Stimulated activated CD8-positive, alpha-beta memory T cell treated with anti-CD3 and anti-CD28 coated beads, Interleukin-15, amount 100 ng/mL, for 24 hours (primary cell): ENCODE data around the gene LINC01488.

Experiments used
- DNase-seq: peaks from one replicate; pipeline ENCODE4 v3.0.0-alpha.2; 2020; ENCODE audit warnings: low read depth

LINC01488 gene

DNA sequence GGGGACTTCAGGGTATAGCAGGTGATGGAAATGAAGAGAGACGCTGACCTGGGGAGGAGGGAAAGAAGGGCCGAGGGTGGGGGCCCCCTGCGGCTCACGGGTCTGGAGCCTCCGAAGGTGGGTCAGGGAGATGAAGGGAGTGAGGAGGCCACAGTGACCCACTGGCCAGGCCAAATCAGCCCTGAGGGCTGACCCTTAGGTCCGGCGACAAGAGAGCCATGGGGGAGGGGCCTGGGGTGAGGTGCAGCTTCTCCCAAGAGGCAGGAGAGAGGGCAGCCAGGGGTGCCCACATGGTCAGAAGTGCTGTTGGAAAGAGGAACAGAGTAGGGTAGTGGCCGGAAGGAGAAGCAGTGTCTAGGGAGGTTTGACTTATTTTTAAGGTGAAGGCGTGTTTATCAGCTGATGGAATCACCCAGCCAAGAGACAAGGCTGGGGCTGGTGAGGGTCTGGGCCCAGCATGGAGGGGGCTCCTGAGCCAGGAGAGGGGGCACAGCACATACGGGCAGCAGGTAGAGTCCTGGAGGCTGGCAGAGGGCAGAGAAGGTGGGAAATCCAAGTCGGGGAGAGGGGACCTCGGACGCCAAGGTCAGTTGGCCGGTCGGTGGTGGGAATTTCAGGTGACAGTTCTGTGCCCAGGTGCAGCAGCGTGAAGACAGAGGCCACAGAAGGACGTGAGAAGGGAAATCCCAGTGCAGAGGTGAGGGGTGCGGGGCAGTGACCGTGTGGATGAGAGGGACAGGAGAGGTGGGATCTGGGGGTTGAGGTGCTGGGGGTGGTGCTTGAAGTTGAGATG is 49.0 kb downstream of the LINC01488 start:
- no peak for DNase-seq

DNA sequence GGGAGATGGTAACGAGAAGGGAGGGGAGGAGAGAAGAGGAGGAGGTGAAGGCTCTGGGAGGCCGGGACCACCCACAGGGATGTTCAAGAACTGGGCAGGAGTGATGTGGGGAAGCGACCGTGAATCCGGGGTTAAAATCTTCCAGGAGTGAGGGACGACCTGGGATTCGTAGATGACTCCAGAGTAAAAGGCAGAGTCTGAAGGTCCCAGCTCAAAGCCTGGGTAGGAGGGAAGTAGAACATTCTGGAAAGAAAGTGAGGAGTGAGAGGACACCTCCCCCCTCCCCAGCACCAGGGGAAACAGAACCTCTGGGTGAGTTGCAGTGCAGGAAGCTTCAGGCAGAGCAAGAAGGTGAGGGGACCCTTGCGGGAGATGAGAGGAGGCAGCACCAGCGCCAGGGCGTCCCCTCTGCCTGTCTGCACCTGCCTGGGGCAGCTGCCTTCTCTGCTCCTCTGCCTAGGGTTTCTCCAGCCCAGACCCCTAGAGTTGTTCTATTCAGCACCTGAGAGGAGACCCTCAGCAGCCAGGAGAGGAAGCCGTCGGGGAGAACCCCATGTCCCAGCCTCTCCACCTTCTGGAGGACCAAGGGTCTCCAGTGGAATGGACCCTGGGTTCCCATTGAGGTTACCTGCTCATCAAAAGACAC is 49.7 kb downstream of the LINC01488 start:
- no peak for DNase-seq

DNA sequence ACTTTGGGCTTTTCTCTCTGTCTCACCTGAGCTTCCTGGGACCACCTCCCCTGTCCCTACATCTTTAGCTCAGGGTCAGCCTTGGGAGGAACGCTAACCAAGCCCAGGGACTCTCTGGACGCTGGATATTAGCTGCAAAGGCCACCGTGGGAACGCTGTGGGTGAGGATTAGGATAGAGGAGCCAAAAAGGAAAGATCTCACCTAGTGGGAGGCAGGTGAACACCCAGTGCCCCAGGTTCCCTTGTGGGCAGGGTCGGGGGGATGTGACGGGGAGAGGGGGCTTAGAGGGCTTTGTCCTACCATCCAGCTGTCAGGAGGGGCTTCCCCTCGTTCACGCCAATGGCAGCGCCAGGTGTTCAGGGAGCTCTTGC is 50.2 kb downstream of the LINC01488 start:
- DNase-seq: no peak

DNA sequence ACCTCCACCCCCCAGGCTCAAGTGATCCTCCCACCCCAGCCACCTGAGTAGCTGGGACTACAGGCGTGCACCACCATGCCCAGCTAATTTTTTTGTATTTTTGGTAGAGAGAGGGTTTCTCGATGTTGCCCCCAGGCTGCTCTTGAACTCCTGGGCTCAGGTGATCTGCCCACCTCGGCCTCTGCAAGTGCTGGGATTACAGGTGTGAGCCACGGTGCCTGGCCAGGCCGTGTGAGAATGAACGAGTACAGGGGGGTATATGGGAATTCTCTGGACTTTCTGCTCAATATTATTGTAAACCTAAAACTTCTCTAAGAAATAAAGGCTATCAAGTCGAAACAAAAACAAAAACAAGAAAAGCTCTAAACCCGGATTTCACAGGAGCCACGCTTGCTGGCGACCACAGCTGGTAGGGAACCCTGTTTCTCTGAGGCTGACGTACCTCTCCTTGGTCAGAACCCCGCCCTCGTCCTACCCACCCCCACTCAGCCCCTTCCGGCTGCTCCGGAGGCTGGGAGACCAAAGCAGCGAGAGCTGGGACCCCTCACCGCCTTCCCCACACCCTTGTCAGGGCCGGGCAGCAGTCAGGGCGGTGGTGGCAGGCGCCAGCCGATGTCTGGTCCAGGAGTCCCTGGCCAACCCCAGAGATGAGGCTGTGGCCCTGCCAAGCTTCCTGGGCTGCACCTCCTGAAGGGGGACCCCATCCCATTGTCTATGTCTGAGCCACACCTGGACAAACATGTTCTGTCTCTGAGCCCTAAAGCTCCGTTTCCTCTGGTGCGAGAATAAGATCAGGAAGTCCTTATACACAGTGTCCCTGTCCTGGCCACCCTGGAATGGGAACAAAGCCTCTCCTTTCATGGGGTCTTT is 52.1 kb downstream of the LINC01488 start:
- no peak for DNase-seq

DNA sequence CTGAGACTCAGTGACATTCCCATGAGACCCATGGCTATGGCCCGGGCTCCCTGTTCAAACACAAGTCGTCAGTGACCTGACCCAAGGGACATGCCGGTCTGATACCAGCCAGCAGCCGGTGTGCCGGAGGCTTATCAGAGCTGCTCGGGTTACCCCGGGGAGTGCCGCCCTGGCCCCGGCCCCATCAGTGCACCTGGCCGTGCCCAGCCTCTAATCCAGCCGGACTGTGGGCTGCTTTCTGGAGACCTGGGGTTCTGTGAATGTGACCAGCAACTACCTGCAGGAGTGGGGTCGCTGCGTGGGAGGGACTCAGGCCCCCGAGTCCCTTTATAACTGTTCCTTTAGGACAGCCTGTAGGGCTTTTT is 52.7 kb downstream of the LINC01488 start:
- DNase-seq: no peak

DNA sequence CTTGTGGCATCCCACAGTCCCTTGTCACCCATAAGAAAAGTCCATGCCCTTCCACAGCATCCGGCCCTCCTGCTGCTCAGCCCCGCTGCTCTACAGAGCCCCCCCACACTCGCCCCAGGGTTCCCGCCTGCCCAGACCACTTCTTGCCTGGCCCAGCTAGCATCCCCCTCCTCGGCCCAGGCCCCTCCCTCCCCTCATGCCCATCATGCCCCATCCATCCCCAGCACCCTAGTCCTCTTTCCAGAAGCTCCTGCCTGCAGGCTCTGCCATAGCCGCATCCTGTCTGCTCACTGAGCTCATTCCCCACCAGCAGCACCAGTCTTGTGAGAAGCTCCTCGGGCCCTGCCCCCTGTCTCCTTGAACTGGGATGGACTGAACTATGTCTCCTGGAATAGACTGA is 54.4 kb downstream of the LINC01488 start:
- no peak for DNase-seq

DNA sequence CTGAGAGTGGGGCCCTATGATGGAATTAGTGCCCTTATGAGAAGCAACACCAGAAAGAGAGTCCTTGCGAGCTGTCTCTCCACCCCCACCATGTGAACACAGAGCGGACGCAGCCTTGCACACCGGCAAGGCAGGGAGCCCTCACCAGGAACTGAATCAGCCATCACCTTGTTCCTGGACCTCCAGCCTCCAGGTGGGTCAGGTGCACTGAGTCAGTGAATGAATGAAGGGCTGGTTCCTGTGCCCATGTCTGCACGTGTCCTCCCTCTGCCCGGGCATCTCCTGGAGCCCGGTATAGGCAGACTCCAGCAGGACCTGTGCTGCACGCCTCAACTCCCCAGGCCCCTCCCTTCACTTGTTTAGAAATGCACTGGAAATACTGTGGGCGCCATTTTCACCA is 54.9 kb downstream of the LINC01488 start:
- no peak for DNase-seq

DNA sequence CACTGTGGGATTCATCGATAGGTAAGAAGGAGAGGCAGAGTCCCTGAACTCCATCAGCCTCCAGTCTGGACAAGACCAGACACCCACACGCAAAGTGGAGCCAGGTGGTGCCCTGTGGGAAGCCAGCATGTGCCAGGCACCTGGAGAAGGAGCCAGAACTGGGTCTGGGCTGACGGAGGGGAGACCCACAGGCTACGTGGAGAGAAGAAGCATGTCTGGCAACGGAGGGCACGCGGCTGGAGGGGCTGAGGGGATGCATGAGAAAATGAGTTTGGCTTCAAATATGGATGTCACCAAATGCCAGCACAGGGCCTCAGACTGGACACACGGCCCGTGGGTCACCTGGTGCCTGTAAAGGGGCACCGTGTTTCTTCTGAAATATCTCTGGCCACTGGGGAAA is 55.7 kb downstream of the LINC01488 start:
- DNase-seq: no peak

DNA sequence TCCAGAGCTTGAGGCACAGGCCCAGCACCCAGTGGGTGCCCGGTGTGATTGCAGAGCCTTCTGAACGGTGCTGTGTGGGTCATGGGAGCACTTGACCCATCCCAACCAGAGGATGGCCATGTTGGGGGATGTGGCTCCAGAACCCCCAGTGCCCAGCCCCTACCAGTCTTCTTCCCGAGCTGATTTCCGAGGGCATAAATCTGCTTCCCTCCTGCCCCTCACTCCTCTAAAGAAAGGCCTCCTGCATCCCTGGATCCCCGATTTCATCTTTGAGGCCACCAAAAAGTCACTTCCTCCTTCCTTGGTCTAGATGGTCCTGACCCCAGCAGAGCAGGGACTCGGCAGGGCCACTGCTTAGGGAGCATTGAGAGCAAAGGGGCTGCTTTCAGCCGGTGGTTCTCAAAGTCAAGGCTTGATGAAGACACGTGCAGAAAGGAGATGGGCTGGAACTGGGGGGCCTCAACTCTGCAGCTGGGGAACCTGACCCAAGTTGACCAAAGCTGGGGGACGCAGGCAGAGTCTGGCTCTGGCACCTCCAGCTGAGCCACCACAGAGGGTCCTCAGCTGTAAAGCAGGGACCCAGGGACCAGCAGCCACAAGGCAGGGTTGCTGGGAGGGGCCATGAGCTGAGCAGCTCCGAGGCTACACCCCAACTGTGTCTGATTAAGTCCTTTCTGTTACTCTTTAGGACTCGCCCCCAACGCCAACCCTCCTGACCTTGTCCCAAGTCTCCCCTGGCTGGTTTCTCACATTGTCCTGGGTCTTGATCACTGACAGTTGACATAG is 56.6 kb downstream of the LINC01488 start:
- no peak for DNase-seq

DNA sequence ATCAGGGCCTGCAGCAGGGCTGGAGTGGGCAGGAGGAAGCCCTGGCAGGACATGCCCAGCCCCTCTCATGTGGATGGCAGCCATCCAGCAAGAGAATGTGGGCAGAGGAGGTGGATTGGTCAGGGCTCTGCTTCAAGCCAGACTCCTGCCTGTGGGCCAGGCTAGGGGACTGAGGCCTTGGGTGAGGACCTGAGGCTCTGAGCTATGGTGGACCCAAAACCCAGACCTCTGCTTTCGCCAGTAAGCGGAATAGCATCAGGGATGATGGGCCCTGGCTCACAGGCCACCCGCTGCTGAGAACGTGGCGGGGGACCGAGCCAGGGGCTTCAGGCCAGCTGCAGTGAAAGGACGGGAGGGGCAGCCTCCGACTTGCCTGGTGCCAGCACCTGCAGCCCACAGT is 57.4 kb downstream of the LINC01488 start:
- DNase-seq: no peak

DNA sequence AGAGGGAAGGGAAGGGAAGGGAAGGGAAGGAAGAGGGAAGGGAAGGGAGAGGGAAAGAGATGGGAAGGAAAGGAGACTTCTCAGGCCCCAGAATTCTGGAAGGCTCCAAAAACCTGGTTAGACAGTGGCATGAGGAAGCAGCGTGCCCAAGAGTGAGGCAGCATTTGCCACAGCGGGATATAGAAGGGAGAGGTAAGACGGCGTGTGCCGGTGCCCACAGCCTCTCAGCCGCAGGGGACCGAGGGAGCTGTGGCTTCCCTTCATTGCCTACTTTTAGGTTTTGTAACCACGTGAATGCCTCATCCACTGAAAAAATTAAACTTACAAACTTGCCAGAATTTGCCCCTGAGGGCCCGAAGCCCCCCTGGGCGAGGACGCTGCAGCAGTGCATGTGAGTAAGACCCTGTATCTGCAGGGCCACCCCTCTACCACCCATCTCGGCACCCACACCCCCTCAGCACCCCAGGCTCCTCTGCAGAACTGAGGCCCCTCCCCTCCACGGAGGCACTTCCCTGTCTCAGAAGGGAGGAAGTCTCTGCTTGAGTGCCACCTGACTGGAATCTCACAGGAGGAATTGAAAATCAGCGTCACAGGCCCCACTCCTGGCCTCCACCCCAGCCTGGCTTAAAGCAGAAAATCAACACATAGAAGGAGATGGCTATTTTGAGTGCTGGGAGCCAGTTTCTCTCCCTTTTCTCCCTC is 58.1 kb downstream of the LINC01488 start:
- DNase-seq: no peak

DNA sequence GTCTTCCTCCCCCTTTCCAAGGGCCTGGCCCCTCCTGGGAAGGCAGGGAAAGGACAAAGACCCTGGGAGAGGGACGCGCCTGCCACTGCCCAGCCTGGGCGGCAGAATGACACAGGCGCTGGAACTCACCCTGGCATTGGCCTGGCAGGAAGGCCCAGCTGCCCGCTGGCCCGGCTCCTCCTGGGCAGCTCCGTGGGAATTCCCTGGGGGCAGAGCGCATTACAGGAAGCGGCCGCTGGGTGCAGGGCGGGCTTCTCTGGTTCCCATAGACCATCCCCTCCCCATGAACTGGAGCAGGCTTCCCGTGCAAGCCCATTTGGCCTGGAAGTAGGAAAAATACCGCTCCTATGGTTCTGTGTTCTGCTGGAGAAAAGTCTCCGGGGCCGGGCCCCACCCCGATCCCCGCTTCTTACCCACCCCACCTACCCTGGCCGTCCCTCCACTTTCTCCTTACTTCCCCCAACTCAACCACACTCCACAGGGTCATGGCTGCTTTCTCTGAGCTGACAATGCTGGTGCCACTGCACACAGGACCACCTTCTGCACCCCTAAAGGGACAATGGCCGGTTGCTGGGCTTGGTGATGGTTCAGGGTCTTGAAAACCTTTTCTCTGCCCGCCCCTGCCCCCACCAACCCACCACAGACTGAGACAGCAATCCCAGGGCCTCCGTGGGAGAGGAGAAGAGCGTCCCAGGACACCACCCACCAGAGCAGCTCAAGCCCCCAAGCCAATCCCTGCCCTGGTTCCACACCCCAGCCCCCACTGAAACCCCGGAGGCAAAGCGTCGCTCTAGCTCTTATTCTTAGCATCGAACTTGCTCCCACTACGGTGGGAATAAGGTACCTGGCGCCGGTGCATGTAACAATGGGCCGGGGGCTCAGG is 58.9 kb downstream of the LINC01488 start:
- DNase-seq: no peak

DNA sequence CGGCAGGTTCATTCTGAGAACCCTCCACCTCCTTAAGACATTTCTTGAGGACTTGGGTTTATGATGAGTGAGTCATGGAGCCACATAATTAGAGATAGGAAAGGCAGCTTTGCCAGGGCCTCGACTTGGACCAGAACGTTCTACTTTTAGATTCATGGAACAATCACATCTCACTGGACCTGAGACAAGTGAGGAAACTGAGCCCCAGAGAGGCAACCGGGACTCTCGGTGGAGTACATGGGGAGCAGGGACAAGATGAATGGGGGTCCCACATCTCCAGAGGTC is 59.5 kb downstream of the LINC01488 start:
- no peak for DNase-seq

DNA sequence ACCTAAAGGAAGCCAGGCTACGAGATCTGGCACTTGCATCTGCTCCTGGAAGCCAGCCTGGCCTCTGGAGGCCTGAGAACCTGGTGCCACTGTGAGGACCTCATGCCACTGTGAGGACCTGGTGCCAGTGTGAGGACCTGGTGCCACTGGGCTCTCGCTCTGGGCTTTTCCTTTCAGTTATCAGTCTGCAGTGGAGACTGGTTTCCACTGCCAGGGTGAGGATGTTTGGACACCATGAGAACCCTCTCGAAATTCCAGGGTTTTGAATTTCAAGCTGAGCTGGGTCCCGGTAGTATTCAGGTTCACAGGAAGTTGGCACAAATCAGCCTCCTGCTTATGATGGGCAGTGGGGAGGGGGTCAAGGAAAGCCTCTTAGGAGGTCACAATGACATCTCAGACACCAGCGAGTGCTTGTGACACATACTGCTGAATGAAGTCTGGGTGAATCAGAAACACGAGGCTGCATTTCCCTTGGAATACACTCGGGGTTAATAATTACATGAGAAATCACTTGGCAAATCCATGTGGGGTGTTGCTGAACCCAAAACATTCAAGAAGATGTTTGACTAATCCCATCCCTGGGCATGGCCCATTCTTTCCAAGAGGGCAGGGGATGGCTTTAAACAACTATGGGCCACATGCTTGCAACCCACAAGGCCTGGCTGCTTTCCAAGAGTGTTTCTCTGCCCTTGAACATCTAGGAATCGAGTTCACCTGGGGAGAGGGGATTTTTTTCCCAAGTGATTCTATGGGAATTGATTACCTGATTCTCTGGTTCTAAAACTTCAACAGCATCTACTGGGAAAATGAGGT is 60.2 kb downstream of the LINC01488 start:
- DNase-seq: no peak

DNA sequence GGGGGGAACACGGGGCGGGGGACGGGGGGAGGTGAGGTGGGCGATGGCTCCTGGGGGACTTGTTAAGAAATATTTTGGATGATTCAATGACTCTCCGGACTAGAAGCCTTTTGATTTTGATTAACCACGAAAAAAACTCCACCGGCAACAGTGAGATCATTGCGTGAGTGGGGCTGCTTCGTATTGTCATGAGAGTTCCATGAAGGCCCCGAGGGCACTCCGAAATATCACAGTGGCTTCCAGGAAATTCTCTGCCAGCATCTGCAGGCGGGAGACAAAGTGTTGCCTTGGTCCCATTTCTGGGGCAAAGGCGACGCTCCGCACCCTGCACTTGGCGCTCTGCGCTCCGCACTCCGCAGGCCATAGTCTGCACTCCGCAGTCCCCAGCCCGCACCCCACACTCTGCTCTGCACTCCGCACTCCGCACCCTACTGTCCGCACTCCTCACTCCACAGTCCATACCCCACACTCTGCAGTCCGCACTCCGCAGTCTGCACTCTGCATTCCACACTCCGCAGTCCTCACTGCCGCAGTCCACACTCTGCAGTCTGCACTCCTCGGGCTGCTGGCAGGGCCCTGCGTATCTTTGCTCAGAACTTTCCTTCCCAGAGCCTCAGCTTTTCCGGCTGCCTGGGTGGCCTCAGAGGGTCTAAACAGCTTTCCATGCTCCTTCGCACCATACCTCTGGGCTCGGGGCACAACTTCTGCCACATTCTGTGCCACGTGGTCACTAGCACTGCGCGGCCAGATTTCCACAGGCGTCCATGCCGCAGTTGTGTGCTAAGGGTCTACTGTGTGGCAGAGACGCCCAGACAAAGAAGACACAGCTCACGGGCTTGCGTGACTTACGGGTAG is 61.1 kb downstream of the LINC01488 start:
- DNase-seq: no peak
